Frontal cortex (tissue), 4 donors: ENCODE data around the gene ANP32D. TPM values are rescaled to one million over a fixed set of nuclear protein-coding genes. Genes with fewer than 3 reads are reported as not detected.
"Not testable (repeated sequence)": the region's sequence is repeated elsewhere in the genome, so short reads cannot be mapped to it uniquely, and the experiment has no call there.

Source experiments
- DNase-seq, 2 donors: peaks; one replicate each; pipeline ENCODE4 v3.0.0; 2012; ENCODE audit warnings: low spot score in 2 of 2
- FAIRE-seq: peaks from 2 replicates; lab custom pipeline; 2012; peaks lifted over from hg19 to GRCh38; lab: Jason Lieb, UNC
- total RNA-seq: library from RNA; depleted of rRNA; stranded (reverse); fragments of >200 nt; gene quantifications from one replicate; pipeline ENCODE4 v1.2.3, GENCODE V29; 2014
- donor health status: control.
- donor health status: control.
- donor health status: control.

The ANP32D gene
- total RNA-seq, 1 donor from 2014 or later: not detected

GRCh38 chr12:48489012-48489411 lies 16.7 kb downstream of the ANP32D start:
- FAIRE-seq: no peak
- no peak for DNase-seq

- DNase-seq, FAIRE-seq: not testable (repeated sequence)
Observed at GRCh38 chr12:48489456-48489855, 17.1 kb downstream of the ANP32D start.

GRCh38 chr12:48500281-48500680 lies 27.9 kb downstream of the ANP32D start:
- FAIRE-seq, DNase-seq: not testable (repeated sequence)

GRCh38 chr12:48506836-48507235 lies 34.5 kb downstream of the ANP32D start:
- not testable (repeated sequence) for FAIRE-seq, DNase-seq

- no peak for FAIRE-seq
- no peak for DNase-seq
Observed at GRCh38 chr12:48508987-48509386, 36.6 kb downstream of the ANP32D start.

- DNase-seq (no peak), FAIRE-seq (no peak)
Observed at GRCh38 chr12:48510111-48510510, 37.8 kb downstream of the ANP32D start.

GRCh38 chr12:48512855-48513254 lies 40.5 kb downstream of the ANP32D start:
- DNase-seq (no peak), FAIRE-seq (no peak)

GRCh38 chr12:48514728-48515127 lies 42.4 kb downstream of the ANP32D start:
- DNase-seq: no peak
- FAIRE-seq: no peak

GRCh38 chr12:48520381-48520780 lies 48.0 kb downstream of the ANP32D start:
- not testable (repeated sequence) for FAIRE-seq, DNase-seq

Other genes starting within 250 kb of the ANP32D start
- gene ZNF641, start 121.6 kb upstream of the ANP32D start, total RNA-seq: 33.4 TPM
- gene C12orf54, start 9.9 kb downstream of the ANP32D start, total RNA-seq: not detected
- gene OR8S1, start 53.1 kb downstream of the ANP32D start, total RNA-seq: not detected
- gene LALBA, start 97.5 kb downstream of the ANP32D start, total RNA-seq: not detected
- 78.3 TPM for gene KANSL2, start 209.7 kb downstream of the ANP32D start, total RNA-seq
- 34.6 TPM for gene CCNT1, start 244.1 kb downstream of the ANP32D start, total RNA-seq